ENCODE data around the gene P2RX5. TPM values are rescaled to one million over a fixed set of nuclear protein-coding genes. Genes with fewer than 3 reads are reported as not detected.

P2RX5 gene
- total and polyA plus RNA-seq, 2 experiments from 2014 or later: 7.5 to 13.6 TPM

DNA sequence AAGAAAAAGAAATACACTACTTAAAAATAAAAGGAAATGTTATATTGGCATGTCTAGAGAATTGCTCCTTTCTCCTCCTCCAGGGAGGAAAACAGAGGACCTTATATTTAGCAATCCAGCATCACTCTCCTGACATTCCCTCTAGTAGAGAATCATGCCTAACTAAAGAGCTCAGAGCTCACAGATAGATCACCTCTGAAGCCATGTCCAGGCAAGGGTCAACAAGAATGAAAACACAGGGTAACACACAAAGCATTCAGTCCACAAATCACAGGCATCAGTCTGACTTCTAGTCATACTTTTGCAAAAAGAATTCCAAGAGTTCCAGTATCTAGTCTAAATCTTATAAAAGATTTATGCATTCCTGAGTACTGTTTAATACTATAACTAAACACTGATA, 23.3 kb upstream of the P2RX5 start:
- Histone ChIP-seq H3K4me3 (no peak overlapping the region), H3K79me2 (replicated peaks; ENCODE audit: insufficient read depth) (peaks cover 8% of the 10 kb centered on the region), H3K27ac (ENCODE audit: low read depth) (no peak overlapping the region), H3K9me2 (ENCODE audit: insufficient read depth) (no peaks in the 10 kb centered on the region), H3K27me3 (ENCODE audit: insufficient read depth) (no peaks in the 10 kb centered on the region), H3F3A (replicated peaks; ENCODE audit: low read depth) (peaks cover 4% of the 10 kb centered on the region; the same call in 1 of the 2 replicates), H3K4me2 (no peak overlapping the region), H3K36me3 (ENCODE audit: insufficient read depth) (peaks cover 22% of the 10 kb centered on the region), H4K20me1 (replicated peaks; ENCODE audit: insufficient read depth) (no peaks in the 10 kb centered on the region; the same call in 1 of the 2 replicates), H2AFZ (no peak overlapping the region), H3K4me1 (ENCODE audit: insufficient read depth) (0 out of 2 replicates have a peak, but pooled peaks cover 8% of the 10 kb centered on the region)
- H3K36me3 Mint-ChIP-seq (ENCODE audit: low read depth): peaks cover 58% of the 10 kb centered on the region
- no peak overlapping the region for H3K27ac Mint-ChIP-seq
- no peak for TF ChIP-seq EZH2phosphoT487 (IDR thresholded peaks at IDR 0.05; ENCODE audit: unreplicated experiment)
- TF ChIP-seq, protein P1, sequence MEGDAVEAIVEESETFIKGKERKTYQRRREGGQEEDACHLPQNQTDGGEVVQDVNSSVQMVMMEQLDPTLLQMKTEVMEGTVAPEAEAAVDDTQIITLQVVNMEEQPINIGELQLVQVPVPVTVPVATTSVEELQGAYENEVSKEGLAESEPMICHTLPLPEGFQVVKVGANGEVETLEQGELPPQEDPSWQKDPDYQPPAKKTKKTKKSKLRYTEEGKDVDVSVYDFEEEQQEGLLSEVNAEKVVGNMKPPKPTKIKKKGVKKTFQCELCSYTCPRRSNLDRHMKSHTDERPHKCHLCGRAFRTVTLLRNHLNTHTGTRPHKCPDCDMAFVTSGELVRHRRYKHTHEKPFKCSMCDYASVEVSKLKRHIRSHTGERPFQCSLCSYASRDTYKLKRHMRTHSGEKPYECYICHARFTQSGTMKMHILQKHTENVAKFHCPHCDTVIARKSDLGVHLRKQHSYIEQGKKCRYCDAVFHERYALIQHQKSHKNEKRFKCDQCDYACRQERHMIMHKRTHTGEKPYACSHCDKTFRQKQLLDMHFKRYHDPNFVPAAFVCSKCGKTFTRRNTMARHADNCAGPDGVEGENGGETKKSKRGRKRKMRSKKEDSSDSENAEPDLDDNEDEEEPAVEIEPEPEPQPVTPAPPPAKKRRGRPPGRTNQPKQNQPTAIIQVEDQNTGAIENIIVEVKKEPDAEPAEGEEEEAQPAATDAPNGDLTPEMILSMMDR (conservative IDR thresholded peaks at IDR 0.05; ENCODE audit: low read depth in 2 of 2): no peak
- TF ChIP-seq STAT1 (IDR thresholded peaks at IDR 0.05; ENCODE audit: unreplicated experiment): no peak
- no peak for TF ChIP-seq ZNF114 (CRISPR knock-in tag; IDR thresholded peaks at IDR 0.05)
- no peak for TF ChIP-seq ZNF462 (CRISPR knock-in tag; IDR thresholded peaks at IDR 0.05)
- ATAC-seq (no peak), DNase-seq (ENCODE audit: low spot score) (no peak)
- H3K4me3 Mint-ChIP-seq: no peak overlapping the region
- no peaks in the 10 kb centered on the region; the same call in 2 of the 3 replicates for H3K9me3 Mint-ChIP-seq
- peaks cover 7% of the 10 kb centered on the region for H3K27me3 Mint-ChIP-seq (ENCODE audit: insufficient read depth, low read depth, poor library complexity)
- peaks cover 6% of the 10 kb centered on the region for H3K4me1 Mint-ChIP-seq

Data from GM23338 (cell line).